Fibroblast of lung (primary cell): ENCODE data around the gene CHRD.

ENCODE experiments used
- CTCF ChIP-seq, 2 donors: IDR thresholded peaks in 1 of 2; conservative IDR thresholded peaks in 1 of 2; 1 replicate in 1 of 2; 2 replicates in 1 of 2; pipeline ENCODE4 v1.5.1; 2011 to 2012; ENCODE audit warnings: low read length in 2 of 2, control low read depth in 1 of 2, inconsistent platforms in 1 of 2, low read depth in 1 of 2, mild to moderate bottlenecking in 1 of 2
- EZH2 ChIP-seq: IDR thresholded peaks from 2 replicates; pipeline ENCODE4 v1.5.1; 2012; ENCODE audit warnings: low read length, control low read depth, mild to moderate bottlenecking; ENCODE audit errors: missing control alignments

- no peak for TF ChIP-seq CTCF (conservative IDR thresholded peaks at IDR 0.05 in 1 of 2, IDR thresholded peaks at IDR 0.05 in 1 of 2; ENCODE audit: low read depth in 1 of 2, low read length in 2 of 2)
- TF ChIP-seq EZH2 = peak; percentile 100
These were observed 890 bp downstream of the CHRD start for GRCh38 chr3:184380627-184381260.
